Ovary (tissue), 3 donors: Measurements from ENCODE around the gene PACS2.

Source experiments
- CTCF ChIP-seq, 3 donors: fragments of 450-650 bp in 2 of 3; fragments of 200-600 bp in 1 of 3; IDR thresholded peaks; one replicate each; pipeline versions ENCODE4 v1.5.1 to v1.8.0; 2016 to 2022; ENCODE audit warnings: antibody characterized with exemption in 3 of 3, mild to moderate bottlenecking in 1 of 3
- EP300 ChIP-seq: sonication (generic); formaldehyde crosslinking; IDR thresholded peaks from one replicate; pipeline ENCODE4 v1.6.1; 2017; ENCODE audit warnings: antibody characterized with exemption
- POLR2A ChIP-seq: fragments of 450-650 bp; IDR thresholded peaks from one replicate; pipeline ENCODE4 v1.6.1; 2017; ENCODE audit warnings: antibody characterized with exemption, mild to moderate bottlenecking, moderate library complexity
- donor health status: DM: no; HTN: no; CAD: no.

- no peak for TF ChIP-seq CTCF (IDR thresholded peaks at IDR 0.05)
- TF ChIP-seq EP300: no peak
- TF ChIP-seq POLR2A: no peak
These were observed 55.1 kb downstream of the PACS2 start for GRCh38 chr14:105369653-105370040.
